Keratinocyte (primary cell): Measurements from ENCODE around the gene HHIPL1.

Source experiments
- CTCF ChIP-seq, 3 experiments: IDR thresholded peaks in 1 of 3; conservative IDR thresholded peaks in 1 of 3; optimal IDR thresholded peaks in 1 of 3; 2 replicates in 2 of 3; 3 replicates in 1 of 3; pipeline versions ENCODE3 to v1.5.1; 2011; ENCODE audit warnings: low read length in 3 of 3, mild to moderate bottlenecking in 3 of 3, moderate library complexity in 2 of 3, control low read depth in 1 of 3, inconsistent platforms in 1 of 3; ENCODE audit not compliant: insufficient read depth in 2 of 3; ENCODE audit errors: extremely low read depth in 1 of 3
- EZH2 ChIP-seq: IDR thresholded peaks from one replicate; pipeline ENCODE4 v1.6.1; 2012; ENCODE audit warnings: inconsistent platforms, mild to moderate bottlenecking, low read length, moderate library complexity

GRCh38 chr14:99615497-99616157 is 29.3 kb upstream of the HHIPL1 start:
- TF ChIP-seq CTCF (optimal IDR thresholded peaks at IDR 0.05 in 1 of 3, IDR thresholded peaks at IDR 0.05 in 1 of 3, conservative IDR thresholded peaks at IDR 0.05 in 1 of 3; ENCODE audit: extremely low read depth in 1 of 3, insufficient read depth in 2 of 3, low read length in 3 of 3) (no peak), EZH2 (no peak)
